Neural cell (in vitro differentiated cells): Measurements from ENCODE around the gene DOK4.

Source experiments
- CTCF ChIP-seq: fragments of 450-650 bp; IDR thresholded peaks from 2 replicates; pipeline ENCODE4 v1.5.1; 2014; ENCODE audit warnings: antibody characterized with exemption, mild to moderate bottlenecking, moderate library complexity; ENCODE audit not compliant: poor library complexity, severe bottlenecking
- EP300 ChIP-seq: fragments of 450-650 bp; conservative IDR thresholded peaks from 2 replicates; pipeline ENCODE4 v1.6.1; 2014; ENCODE audit warnings: antibody characterized with exemption, mild to moderate bottlenecking, moderate library complexity; ENCODE audit not compliant: poor library complexity, severe bottlenecking
- EZH2 ChIP-seq: fragments of 200-600, 300-800 bp; shearing (Covaris generic), sonication (generic); IDR thresholded peaks from 2 replicates; pipeline ENCODE4 v1.6.1; 2014; ENCODE audit warnings: antibody characterized with exemption, low read length, borderline replicate concordance, mild to moderate bottlenecking; ENCODE audit not compliant: insufficient read depth, poor library complexity, severe bottlenecking
- MXI1 ChIP-seq: fragments of 450-650 bp; conservative IDR thresholded peaks from 2 replicates; pipeline ENCODE4 v1.6.1; 2014; ENCODE audit warnings: antibody characterized with exemption, mild to moderate bottlenecking; ENCODE audit not compliant: poor library complexity, severe bottlenecking
- POLR2AphosphoS5 ChIP-seq: IDR thresholded peaks from 2 replicates; pipeline ENCODE4 v1.6.1; 2012
- RAD21 ChIP-seq: fragments of 450-650 bp; conservative IDR thresholded peaks from 2 replicates; pipeline ENCODE4 v1.6.1; 2014; ENCODE audit warnings: antibody characterized with exemption, mild to moderate bottlenecking, moderate library complexity
- REST ChIP-seq: IDR thresholded peaks from 2 replicates; pipeline ENCODE4 v1.6.1; 2012; ENCODE audit warnings: borderline replicate concordance
- SMC3 ChIP-seq: fragments of 450-650 bp; conservative IDR thresholded peaks from 2 replicates; pipeline ENCODE4 v1.6.1; 2014; ENCODE audit warnings: antibody characterized with exemption, mild to moderate bottlenecking, moderate library complexity; ENCODE audit not compliant: poor library complexity
- TAF1 ChIP-seq: IDR thresholded peaks from 2 replicates; pipeline ENCODE4 v1.6.1; 2012; ENCODE audit warnings: low read depth

GRCh38 chr16:57477531-57478202, 8.6 kb downstream of the DOK4 start:
- no peak for TF ChIP-seq CTCF
- TF ChIP-seq POLR2AphosphoS5 = no peak
- TF ChIP-seq RAD21 = no peak
- TF ChIP-seq EZH2 = no peak
- peak; percentile 74 for TF ChIP-seq MXI1
- TF ChIP-seq TAF1 = no peak
- TF ChIP-seq REST = no peak
- TF ChIP-seq EP300 = no peak
- TF ChIP-seq SMC3 = no peak
